Measurements from ENCODE around the gene SMIM35.

SMIM35 gene

GRCh38 chr11:118117790-118118601, 31.2 kb upstream of the SMIM35 start:
- H3K4me2 ChIP-seq (ENCODE audit: low read length): no peak overlapping the region

DNA sequence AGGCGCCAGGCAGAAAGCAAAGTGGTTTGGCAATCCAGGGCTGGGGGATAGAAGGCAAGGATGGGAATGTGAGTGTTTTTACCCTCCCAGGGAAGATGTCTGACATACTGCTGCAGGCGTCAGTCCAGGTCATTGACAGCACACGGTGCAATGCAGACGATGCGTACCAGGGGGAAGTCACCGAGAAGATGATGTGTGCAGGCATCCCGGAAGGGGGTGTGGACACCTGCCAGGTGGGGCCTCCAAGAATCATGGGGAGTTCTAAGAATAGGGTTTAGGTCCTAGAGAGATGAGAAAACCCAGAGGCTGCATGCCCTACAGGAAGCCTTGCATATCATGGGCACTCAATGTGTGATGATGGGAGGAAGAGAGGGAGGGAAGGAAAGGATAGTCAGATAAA, 28.3 kb upstream of the SMIM35 start:
- no peak for TF ChIP-seq EZH2 (IDR thresholded peaks at IDR 0.05; ENCODE audit: borderline replicate concordance, low read length)
- TF ChIP-seq, protein P1, sequence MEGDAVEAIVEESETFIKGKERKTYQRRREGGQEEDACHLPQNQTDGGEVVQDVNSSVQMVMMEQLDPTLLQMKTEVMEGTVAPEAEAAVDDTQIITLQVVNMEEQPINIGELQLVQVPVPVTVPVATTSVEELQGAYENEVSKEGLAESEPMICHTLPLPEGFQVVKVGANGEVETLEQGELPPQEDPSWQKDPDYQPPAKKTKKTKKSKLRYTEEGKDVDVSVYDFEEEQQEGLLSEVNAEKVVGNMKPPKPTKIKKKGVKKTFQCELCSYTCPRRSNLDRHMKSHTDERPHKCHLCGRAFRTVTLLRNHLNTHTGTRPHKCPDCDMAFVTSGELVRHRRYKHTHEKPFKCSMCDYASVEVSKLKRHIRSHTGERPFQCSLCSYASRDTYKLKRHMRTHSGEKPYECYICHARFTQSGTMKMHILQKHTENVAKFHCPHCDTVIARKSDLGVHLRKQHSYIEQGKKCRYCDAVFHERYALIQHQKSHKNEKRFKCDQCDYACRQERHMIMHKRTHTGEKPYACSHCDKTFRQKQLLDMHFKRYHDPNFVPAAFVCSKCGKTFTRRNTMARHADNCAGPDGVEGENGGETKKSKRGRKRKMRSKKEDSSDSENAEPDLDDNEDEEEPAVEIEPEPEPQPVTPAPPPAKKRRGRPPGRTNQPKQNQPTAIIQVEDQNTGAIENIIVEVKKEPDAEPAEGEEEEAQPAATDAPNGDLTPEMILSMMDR (IDR thresholded peaks at IDR 0.05; ENCODE audit: low read length): no peak
- H3K9me3 ChIP-seq (ENCODE audit: low read length): no peaks in the 10 kb centered on the region
- H3K27ac ChIP-seq (ENCODE audit: low read depth, low read length, poor library complexity, severe bottlenecking): no peak overlapping the region
- no peak overlapping the region for H3K4me2 ChIP-seq (ENCODE audit: low read length)
- no peak overlapping the region for H3K4me3 ChIP-seq (ENCODE audit: low read depth, low read length, poor library complexity, severe bottlenecking)
- H3F3A ChIP-seq (ENCODE audit: insufficient read depth, low read length): no peaks in the 10 kb centered on the region
- H3K79me2 ChIP-seq (ENCODE audit: insufficient read depth, low read length): no peaks in the 10 kb centered on the region
- H3K36me3 ChIP-seq (ENCODE audit: insufficient read depth, low read length): no peaks in the 10 kb centered on the region
- H3K9ac ChIP-seq (ENCODE audit: low read length): no peak overlapping the region
- H3K27me3 ChIP-seq (ENCODE audit: insufficient read depth, low read length): no peaks in the 10 kb centered on the region
- no peaks in the 10 kb centered on the region for H3K9me2 ChIP-seq (ENCODE audit: low read depth, low read length)
- no peaks in the 10 kb centered on the region for H3K4me1 ChIP-seq (ENCODE audit: insufficient read depth, low read length, severe bottlenecking)
- H2AFZ ChIP-seq (ENCODE audit: low read length): no peak overlapping the region
- no peaks in the 10 kb centered on the region for H4K20me1 ChIP-seq (ENCODE audit: insufficient read depth, low read length)

More at GRCh38 chr11:118117790-118118601, 31.2 kb upstream of the SMIM35 start:
- Histone ChIP-seq H3K4me1 (ENCODE audit: insufficient read depth, low read length, severe bottlenecking) (no peaks in the 10 kb centered on the region), H3K9me2 (ENCODE audit: low read depth, low read length) (no peaks in the 10 kb centered on the region), H4K20me1 (ENCODE audit: insufficient read depth, low read length) (no peaks in the 10 kb centered on the region), H3K27ac (ENCODE audit: low read depth, low read length, poor library complexity, severe bottlenecking) (no peak overlapping the region), H3K4me3 (ENCODE audit: low read depth, low read length, poor library complexity, severe bottlenecking) (no peak overlapping the region), H3K36me3 (ENCODE audit: insufficient read depth, low read length) (no peaks in the 10 kb centered on the region), H3K79me2 (ENCODE audit: insufficient read depth, low read length) (no peaks in the 10 kb centered on the region), H3K27me3 (ENCODE audit: insufficient read depth, low read length) (no peaks in the 10 kb centered on the region), H3K9ac (ENCODE audit: low read length) (no peak overlapping the region), H3F3A (ENCODE audit: insufficient read depth, low read length) (no peaks in the 10 kb centered on the region), H2AFZ (ENCODE audit: low read length) (no peak overlapping the region), H3K9me3 (ENCODE audit: low read length) (no peaks in the 10 kb centered on the region)
- TF ChIP-seq, protein P1 (IDR thresholded peaks at IDR 0.05; ENCODE audit: low read length): no peak
- TF ChIP-seq EZH2 (IDR thresholded peaks at IDR 0.05; ENCODE audit: borderline replicate concordance, low read length): no peak

- H3K27ac ChIP-seq (ENCODE audit: low read depth, low read length, poor library complexity, severe bottlenecking): no peak overlapping the region
- H4K20me1 ChIP-seq (ENCODE audit: insufficient read depth, low read length): no peaks in the 10 kb centered on the region
- no peaks in the 10 kb centered on the region for H3K9me2 ChIP-seq (ENCODE audit: low read depth, low read length)
- H3K36me3 ChIP-seq (ENCODE audit: insufficient read depth, low read length): no peaks in the 10 kb centered on the region
- H3K79me2 ChIP-seq (ENCODE audit: insufficient read depth, low read length): no peaks in the 10 kb centered on the region
- H3K4me2 ChIP-seq (ENCODE audit: low read length): no peak overlapping the region
- H3K4me3 ChIP-seq (ENCODE audit: low read depth, low read length, poor library complexity, severe bottlenecking): no peak overlapping the region
- no peak overlapping the region for H2AFZ ChIP-seq (ENCODE audit: low read length)
- no peaks in the 10 kb centered on the region for H3K4me1 ChIP-seq (ENCODE audit: insufficient read depth, low read length, severe bottlenecking)
- H3K9me3 ChIP-seq (ENCODE audit: low read length): no peaks in the 10 kb centered on the region
- H3F3A ChIP-seq (ENCODE audit: insufficient read depth, low read length): no peaks in the 10 kb centered on the region
- TF ChIP-seq EZH2 (IDR thresholded peaks at IDR 0.05; ENCODE audit: borderline replicate concordance, low read length): no peak
- TF ChIP-seq, protein P1 (IDR thresholded peaks at IDR 0.05; ENCODE audit: low read length): no peak
- H3K9ac ChIP-seq (ENCODE audit: low read length): no peak overlapping the region
- no peaks in the 10 kb centered on the region for H3K27me3 ChIP-seq (ENCODE audit: insufficient read depth, low read length)
These were observed 27.5 kb upstream of the SMIM35 start for GRCh38 chr11:118114266-118114665.
